Heart left ventricle (tissue), 13 donors: Measurements from ENCODE around the gene ZYG11B.

Experiments used
- CTCF ChIP-seq, 12 donors: fragments of 200-600 bp; sonication (generic) in 4 of 12; IDR thresholded peaks; one replicate each; pipeline versions ENCODE4 v1.5.0 to v1.8.0; 2018 to 2022; ENCODE audit warnings: antibody characterized with exemption in 12 of 12, mild to moderate bottlenecking in 5 of 12
- POLR2A ChIP-seq, 2 donors: fragments of 450-650 bp; IDR thresholded peaks; one replicate each; pipeline ENCODE4 v1.6.1; 2017; ENCODE audit warnings: antibody characterized with exemption in 2 of 2, mild to moderate bottlenecking in 2 of 2, moderate library complexity in 2 of 2
- donor health status: ischemic (EF 13 %, LVEDD 7.1; RV severe dilation, severe dysfunction).
- donor health status: DM: no; HTN: yes; CAD: no.
- donor health status: DM: no; HTN: no; CAD: no.
- donor health status: ischemic (EF 25% LVEDD 6.9; RV normal size, moderate dysfunction).
- donor health status: ischemic (EF 25% LVEDD 5.7; RV mildly dilated, moderate dysfunction).
- donor health status: ischemic (EF 35%, LVEDD 5.7; RV mildly dilated, moderate dysfunction).
- donor health status: nonischemic (EF 11% LVEDD 7.7; RV severe dilation, severe dysfunction).
- donor health status: DM: yes; HTN: yes; CAD: no.
- donor health status: PGD.
- donor health status: ischemic (EF 29% LVEDD 5.4; RV normal size, mild dysfunction).
- donor health status: nonischemic (EF 23%, LVEDD 6.1; RV moderate dilation, normal function).

GRCh38 chr1:52747450-52747849, 21.2 kb downstream of the ZYG11B start:
- TF ChIP-seq CTCF (IDR thresholded peaks at IDR 0.05) = no peak
- no peak for TF ChIP-seq POLR2A (IDR thresholded peaks at IDR 0.05)
